Breast epithelium (tissue), 3 donors: ENCODE results near the gene RGS14.

ENCODE experiments used
- CTCF ChIP-seq, 3 donors: fragments of 450-650 bp; IDR thresholded peaks; one replicate each; pipeline ENCODE4 v1.5.1; 2016 to 2017; ENCODE audit warnings: antibody characterized with exemption in 3 of 3, mild to moderate bottlenecking in 3 of 3, moderate library complexity in 3 of 3
- POLR2AphosphoS5 ChIP-seq, 3 donors: sonication (generic); formaldehyde crosslinking; IDR thresholded peaks; one replicate each; pipeline ENCODE4 v1.6.1; 2017; ENCODE audit warnings: antibody characterized with exemption in 3 of 3

GRCh38 chr5:177380805-177381126 lies 23.0 kb downstream of the RGS14 start:
- TF ChIP-seq CTCF (IDR thresholded peaks at IDR 0.05) (no peak), POLR2AphosphoS5 (IDR thresholded peaks at IDR 0.05) (no peak)
